GM18868 (cell line): ENCODE data around the gene ADARB1.

Experiments used
- ATAC-seq: cut with Tn5 transposase; IDR thresholded peaks from one replicate; pipeline ENCODE4 v1.9.1; 2021; ENCODE audit warnings: mild to moderate bottlenecking, moderate library complexity; ENCODE audit not compliant: unreplicated experiment

ADARB1 gene

GRCh38 chr21:45091550-45092322 is 17.4 kb downstream of the ADARB1 start:
- ATAC-seq = no peak

DNA sequence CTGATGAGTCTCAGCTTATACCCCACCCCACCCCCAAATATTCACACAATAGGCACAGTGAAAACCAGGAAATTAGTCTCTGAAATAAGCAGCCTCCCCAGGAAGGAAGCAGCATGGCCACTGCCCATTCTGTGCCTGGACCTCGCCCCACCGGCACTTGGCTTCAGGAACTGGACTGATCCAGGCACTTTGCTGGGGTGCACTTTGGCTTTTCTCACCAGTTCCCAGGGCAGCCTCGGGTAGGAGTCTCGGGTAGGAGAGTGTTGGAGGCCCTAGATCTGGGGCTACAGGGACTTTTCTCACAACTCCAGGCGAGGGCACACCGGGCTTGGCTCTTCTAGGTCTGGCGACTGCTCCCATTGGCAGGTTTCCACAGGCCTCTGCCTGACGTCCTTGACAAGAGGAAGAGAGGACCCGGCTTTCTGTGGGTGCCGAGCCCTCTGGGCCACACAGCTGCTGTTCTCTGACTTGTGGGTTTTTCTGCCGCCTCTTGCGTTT is 18.7 kb downstream of the ADARB1 start:
- ATAC-seq = no peak

- no peak for ATAC-seq
Observed at GRCh38 chr21:45094412-45094811, 20.0 kb downstream of the ADARB1 start.

- ATAC-seq = no peak
Observed at GRCh38 chr21:45095505-45095904, 21.1 kb downstream of the ADARB1 start.

DNA sequence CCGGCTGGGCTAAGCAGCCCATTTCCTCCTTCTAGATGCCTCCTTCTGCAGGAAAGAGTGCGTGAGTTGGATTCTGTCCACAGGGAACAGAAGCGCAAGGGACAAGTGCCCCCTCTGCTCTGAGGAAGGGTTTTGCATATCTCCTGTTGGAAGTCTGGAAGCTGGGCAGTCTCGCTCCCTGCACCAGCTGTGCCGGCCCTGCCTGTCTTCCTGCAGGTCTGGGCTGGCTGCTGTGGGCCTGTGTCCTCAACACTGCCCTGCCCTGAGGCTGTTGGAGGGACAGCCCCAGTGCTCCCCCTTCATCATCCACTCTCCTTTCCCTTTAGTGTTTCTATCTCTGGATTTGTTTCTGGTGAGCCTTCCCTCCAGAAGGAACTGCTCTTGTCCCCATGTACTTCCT is 21.8 kb downstream of the ADARB1 start:
- no peak for ATAC-seq

- no peak for ATAC-seq
Observed at GRCh38 chr21:45097827-45098387, 23.5 kb downstream of the ADARB1 start.

DNA sequence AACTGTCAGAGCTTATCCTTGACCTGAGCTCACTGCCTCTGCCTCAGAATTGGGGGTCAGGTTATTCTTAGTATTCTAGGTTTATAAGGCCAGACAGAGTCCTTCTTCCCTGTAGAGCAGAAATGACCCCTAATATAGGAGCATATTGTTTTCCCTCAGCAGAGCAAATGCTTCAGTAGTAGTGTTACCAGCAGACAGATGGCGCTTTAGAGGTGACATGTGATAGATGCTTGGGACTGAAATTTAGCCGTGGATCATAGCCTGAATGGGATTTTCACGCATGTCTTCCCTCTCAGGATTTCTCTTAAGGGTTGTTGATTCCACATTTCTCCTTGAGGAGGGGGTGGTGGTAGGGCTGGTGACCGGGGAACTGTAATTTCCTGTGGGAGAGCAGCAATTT is 24.5 kb downstream of the ADARB1 start:
- ATAC-seq = no peak

DNA sequence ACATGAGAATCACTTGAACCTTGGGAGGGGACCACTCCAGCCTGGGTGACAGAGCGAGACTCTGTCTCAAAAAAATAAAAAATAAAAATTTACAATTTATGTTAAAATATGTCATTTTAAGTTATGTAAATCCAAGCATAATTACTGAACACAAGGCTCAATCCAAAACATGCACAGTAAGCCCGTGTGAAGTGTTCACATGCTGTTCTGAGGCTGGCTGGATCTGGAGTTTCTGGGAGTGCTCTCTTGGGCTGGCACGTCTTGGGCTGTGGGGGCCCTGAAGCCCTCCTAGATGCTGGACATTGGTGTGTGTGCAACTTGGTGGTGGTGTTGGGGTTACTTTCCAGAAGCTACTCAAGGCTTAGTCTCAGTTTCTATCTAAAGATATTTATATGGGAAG is 25.2 kb downstream of the ADARB1 start:
- ATAC-seq = no peak

DNA sequence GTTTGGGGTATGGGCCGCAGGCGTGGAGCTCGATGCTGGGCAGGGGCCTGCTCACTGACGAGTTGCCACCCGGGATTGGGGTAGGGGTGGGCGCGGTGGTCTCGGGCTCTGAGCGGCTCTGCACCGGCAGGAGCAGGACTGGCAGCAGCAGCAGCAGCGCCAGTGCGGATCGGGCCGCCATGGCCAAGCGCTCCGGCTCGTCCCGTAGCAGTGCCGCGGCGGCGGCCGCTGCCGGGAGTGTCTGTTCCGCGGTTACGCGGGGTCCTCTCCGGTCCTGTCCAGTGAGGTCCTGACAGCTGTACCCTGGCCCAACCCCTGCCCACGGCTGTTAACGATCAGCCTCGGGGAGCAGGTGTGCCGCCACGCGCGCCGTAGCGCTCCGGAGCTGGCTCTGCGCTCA is 26.5 kb downstream of the ADARB1 start:
- no peak for ATAC-seq

DNA sequence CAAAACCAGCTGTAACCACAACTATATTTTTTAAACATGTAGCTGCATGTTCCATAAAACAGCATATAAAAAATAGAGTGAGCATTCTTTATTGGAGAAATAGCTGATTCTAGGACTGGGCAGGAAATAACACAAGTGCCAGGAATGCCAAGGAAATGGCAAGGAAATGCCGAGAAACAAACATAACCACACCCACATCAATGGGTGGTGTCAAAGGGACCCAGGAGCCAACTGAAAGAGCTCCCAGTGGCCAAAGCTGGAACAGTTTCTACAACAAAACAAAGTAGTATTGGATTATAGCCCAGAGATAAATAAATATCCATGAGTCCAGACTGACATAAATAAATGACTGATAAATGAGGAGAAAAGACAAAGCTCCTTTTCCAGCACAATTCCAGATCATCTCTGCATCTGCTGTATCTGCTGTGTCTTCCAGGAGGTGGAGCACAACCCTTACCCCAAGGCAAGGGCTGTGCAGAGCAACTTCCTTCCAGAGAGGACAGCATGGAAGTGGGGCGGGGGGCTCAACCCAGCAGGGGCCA is 28.1 kb downstream of the ADARB1 start:
- ATAC-seq = no peak

DNA sequence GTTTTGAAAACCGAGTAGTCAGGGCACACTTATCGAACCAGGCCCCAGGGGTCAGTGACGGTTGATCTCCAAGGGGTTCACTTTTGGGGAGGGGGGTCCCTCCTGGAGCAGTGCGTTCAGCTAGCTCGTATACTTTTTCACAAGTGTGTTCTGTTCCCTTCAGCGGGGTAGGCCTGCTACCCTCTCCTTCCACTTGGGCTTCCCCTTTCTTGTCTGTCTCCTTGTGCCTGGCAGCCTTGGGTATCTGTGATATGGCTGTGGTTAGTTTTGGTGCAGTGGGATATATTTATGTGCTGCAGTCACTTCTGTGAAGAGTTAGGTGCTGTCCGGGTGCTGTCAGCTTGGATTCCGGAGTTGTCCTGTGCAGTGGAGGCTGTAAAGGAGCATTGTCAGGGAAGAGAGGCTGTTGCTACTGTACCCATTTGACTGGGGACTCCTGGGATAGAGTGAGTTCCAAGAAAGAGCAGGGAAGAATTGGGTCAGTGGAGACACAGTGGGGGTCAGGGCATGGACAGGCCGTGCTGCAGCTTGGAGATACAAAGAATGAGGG is 29.7 kb downstream of the ADARB1 start:
- ATAC-seq = no peak

- no peak for ATAC-seq
Observed at GRCh38 chr21:45104560-45104959, 30.2 kb downstream of the ADARB1 start.

DNA sequence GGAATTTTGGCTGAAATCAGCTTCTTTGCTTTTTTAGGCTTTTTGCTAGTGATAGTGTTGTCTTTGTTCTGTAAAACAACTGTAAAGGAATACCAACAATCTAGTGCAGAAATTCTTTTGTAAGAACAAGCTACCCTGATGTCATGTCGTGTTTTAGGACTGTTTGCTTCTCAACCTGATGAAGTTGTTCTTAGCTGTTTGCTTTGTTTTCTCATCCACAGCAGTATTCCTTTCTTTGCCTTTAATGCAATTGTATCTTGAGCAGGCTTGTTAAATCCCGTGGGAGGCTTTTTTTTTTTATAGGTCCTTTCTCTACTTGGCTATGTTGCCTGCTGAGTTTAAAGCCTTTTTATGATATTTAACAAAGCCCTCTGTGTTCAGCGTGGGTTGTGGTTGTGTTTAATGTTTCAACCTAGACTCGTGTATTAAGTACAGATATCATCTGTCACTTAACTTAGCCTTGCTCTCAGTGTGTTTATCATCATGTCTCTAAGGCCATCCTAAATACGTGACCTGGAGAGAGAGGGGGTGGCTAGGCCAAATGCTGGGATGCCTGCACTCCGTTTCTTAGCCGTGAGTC is 31.6 kb downstream of the ADARB1 start:
- ATAC-seq = no peak

DNA sequence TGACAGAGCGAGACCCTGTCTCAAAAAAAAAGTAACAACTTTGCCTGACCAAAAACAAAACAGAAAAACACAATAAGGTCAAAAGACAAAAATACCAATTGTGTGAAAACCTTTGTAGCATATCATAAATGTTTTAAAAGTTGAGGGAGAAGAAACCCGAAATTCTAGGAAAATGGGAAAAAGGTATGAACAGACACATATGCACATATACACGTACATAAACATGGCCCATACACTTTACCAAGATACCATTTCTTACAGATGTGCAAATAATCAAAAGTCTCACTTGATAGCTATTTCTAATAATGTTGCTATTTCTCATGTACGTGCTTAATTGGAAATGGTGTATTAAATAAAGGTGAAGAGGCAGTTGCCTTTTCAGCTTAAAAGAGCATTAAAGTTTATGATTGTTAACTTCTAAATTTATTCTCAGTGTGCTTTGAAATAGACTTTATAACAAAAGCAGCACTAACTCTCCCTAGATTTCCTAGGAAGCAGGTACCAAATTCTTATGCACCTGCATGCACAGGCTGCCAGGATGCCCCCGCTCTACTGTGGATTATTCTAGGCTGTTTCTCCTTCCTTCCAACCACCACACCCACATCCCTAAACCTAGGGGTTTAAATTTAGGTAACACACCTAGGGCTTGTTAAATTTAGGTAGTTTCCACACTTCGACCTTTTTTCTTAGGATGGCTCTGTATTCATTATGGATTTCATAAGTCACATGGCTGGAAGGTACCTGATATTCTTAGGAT is 33.8 kb downstream of the ADARB1 start:
- no peak for ATAC-seq

- ATAC-seq = no peak
Observed at GRCh38 chr21:45108808-45109781, 34.7 kb downstream of the ADARB1 start.

GRCh38 chr21:45109831-45110492 is 35.6 kb downstream of the ADARB1 start:
- ATAC-seq = peak; percentile 80

- no peak for ATAC-seq
Observed at GRCh38 chr21:45110873-45111624, 36.7 kb downstream of the ADARB1 start.

- ATAC-seq = no peak
Observed at GRCh38 chr21:45111703-45112102, 37.3 kb downstream of the ADARB1 start.

DNA sequence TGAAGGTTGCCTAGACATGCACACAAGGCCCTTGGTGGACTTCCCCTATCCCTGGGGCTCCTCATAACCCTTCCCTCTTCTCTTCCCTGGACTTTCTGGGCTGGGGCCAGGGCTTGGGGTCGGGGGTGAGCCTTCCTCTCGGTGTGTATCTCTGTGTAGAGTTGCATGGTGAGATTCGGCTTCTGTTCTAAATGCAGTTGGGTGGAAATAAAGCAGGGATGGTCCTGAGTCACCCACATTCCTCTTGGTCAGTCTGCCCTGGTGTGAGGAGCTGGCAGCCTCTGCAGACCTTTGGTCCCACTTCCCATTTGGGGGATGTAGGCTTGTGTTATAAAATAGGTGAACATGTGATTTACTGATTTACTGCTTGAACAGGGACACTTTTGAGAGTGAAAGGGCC is 38.0 kb downstream of the ADARB1 start:
- no peak for ATAC-seq
